NCI-H187 (cell line): Measurements from ENCODE around the gene LORICRIN.
"Not testable (repeated sequence)": the region's sequence is repeated elsewhere in the genome, so short reads cannot be mapped to it uniquely, and the experiment has no call there.

Source experiments
- DNase-seq, 2 experiments: peaks; one replicate each; lab custom pipeline; 2025; lab: John Stamatoyannopoulos, UW

LORICRIN gene

GRCh38 chr1:153259387-153259786 is at the start of gene LORICRIN:
Gene LORICRIN (plus strand): TSS chr1:153259687. CDS start chr1:153260950, 1,263 bp downstream.
- DNase-seq: no peak

GRCh38 chr1:153210206-153210605 is 49.3 kb upstream of the LORICRIN start:
- peak; percentile 19 to 30 for DNase-seq

GRCh38 chr1:153212201-153212600 is 47.3 kb upstream of the LORICRIN start:
- DNase-seq: no peak

- no peak for DNase-seq
Measured at GRCh38 chr1:153213519-153213918, 46.0 kb upstream of the LORICRIN start.

GRCh38 chr1:153217212-153217611 is 42.3 kb upstream of the LORICRIN start, which contains the start of gene PRR9:
Gene PRR9 (plus strand): TSS chr1:153217584. CDS start chr1:153218145, 561 bp downstream.
- no peak for DNase-seq

- DNase-seq: no peak
Measured at GRCh38 chr1:153217744-153218416, 41.6 kb upstream of the LORICRIN start.

GRCh38 chr1:153220606-153221303 is 38.7 kb upstream of the LORICRIN start:
- no peak for DNase-seq

- peak; percentile 65 to 79 for DNase-seq
Measured at GRCh38 chr1:153223040-153223891, 36.2 kb upstream of the LORICRIN start.

GRCh38 chr1:153227810-153228209 is 31.7 kb upstream of the LORICRIN start:
- DNase-seq: no peak

- DNase-seq: no peak
Measured at GRCh38 chr1:153228491-153228890, 31.0 kb upstream of the LORICRIN start.

GRCh38 chr1:153229076-153229829 is 30.2 kb upstream of the LORICRIN start:
- DNase-seq: not testable (repeated sequence)

- no peak for DNase-seq
Measured at GRCh38 chr1:153231363-153231762, 28.1 kb upstream of the LORICRIN start.

GRCh38 chr1:153231785-153232184 is 27.7 kb upstream of the LORICRIN start:
- DNase-seq: no peak

GRCh38 chr1:153232553-153232952 is 26.9 kb upstream of the LORICRIN start:
- no peak for DNase-seq

GRCh38 chr1:153233448-153233847 is 26.0 kb upstream of the LORICRIN start:
- no peak for DNase-seq

- DNase-seq: no peak
Measured at GRCh38 chr1:153238527-153238926, 21.0 kb upstream of the LORICRIN start.

GRCh38 chr1:153242160-153242559 is 17.3 kb upstream of the LORICRIN start:
- DNase-seq: no peak

GRCh38 chr1:153245466-153245865 is 14.0 kb upstream of the LORICRIN start:
- no peak for DNase-seq

GRCh38 chr1:153246018-153246417 is 13.5 kb upstream of the LORICRIN start:
- no peak for DNase-seq

GRCh38 chr1:153246825-153247224 is 12.7 kb upstream of the LORICRIN start:
- no peak for DNase-seq

- DNase-seq: no peak
Measured at GRCh38 chr1:153248176-153248879, 11.2 kb upstream of the LORICRIN start.
